ENCODE measurements around the gene RHOJ. TPM values are rescaled to one million over a fixed set of nuclear protein-coding genes. Genes with fewer than 3 reads are reported as not detected.

RHOJ gene
- total and polyA plus RNA-seq, 2 donors (not counting 1 experiment from before 2014, with no cell fraction given): not detected

DNA sequence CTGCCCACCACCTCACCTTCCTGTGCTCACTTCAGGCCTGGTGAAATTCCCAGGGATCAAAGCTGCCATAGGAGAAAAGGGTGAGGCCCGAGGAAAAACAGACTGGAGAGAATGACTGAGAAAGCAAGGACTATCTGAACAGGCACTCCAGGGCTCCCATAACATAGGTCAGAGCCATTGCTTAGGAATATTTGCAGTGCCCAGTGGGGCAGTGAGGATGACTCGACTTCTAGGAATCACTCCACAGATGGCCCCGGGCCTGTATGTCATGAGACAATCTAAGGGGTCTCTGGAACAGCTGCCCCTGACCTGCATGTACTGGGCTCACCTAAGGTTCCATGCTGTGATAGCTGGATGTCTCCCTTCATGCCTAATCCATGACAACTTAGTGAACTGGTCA, 62.9 kb downstream of the RHOJ start:
- no peaks in the 10 kb centered on the region for H3K79me2 ChIP-seq (ENCODE audit: control insufficient read depth, insufficient read depth, low read length)
- H3K4me3 ChIP-seq (ENCODE audit: control extremely low read depth in 1 of 5, extremely low read depth in 1 of 5, insufficient read depth in 1 of 5, low read depth in 2 of 5, low read length in 4 of 5): no peak overlapping the region
- Mint-ChIP-seq H3K4me3 (no peak overlapping the region), H3K27me3 (peaks cover 27% of the 10 kb centered on the region), H3K27ac (no peak overlapping the region), H3K4me1 (no peaks in the 10 kb centered on the region), H3K9me3 (ENCODE audit: insufficient read depth) (peaks cover 4% of the 10 kb centered on the region)
- no peak overlapping the region for H3K9ac ChIP-seq (ENCODE audit: low read length)
- H2AFZ ChIP-seq (ENCODE audit: insufficient read depth, low read depth, low read length, poor library complexity, severe bottlenecking): no peak overlapping the region
- TF ChIP-seq, protein P1, sequence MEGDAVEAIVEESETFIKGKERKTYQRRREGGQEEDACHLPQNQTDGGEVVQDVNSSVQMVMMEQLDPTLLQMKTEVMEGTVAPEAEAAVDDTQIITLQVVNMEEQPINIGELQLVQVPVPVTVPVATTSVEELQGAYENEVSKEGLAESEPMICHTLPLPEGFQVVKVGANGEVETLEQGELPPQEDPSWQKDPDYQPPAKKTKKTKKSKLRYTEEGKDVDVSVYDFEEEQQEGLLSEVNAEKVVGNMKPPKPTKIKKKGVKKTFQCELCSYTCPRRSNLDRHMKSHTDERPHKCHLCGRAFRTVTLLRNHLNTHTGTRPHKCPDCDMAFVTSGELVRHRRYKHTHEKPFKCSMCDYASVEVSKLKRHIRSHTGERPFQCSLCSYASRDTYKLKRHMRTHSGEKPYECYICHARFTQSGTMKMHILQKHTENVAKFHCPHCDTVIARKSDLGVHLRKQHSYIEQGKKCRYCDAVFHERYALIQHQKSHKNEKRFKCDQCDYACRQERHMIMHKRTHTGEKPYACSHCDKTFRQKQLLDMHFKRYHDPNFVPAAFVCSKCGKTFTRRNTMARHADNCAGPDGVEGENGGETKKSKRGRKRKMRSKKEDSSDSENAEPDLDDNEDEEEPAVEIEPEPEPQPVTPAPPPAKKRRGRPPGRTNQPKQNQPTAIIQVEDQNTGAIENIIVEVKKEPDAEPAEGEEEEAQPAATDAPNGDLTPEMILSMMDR (IDR thresholded peaks at IDR 0.05): no peak
- TF ChIP-seq EZH2 (IDR thresholded peaks at IDR 0.05; ENCODE audit: borderline replicate concordance, insufficient read depth, low read depth, low read length, poor library complexity, severe bottlenecking): no peak
- no peak for DNase-seq
- H3K9me3 ChIP-seq (ENCODE audit: control extremely low read depth in 1 of 3, control insufficient read depth in 2 of 3, insufficient read depth in 1 of 3, low read length in 2 of 3): no peaks in the 10 kb centered on the region
- no peak overlapping the region for H3K4me2 ChIP-seq (replicated peaks; ENCODE audit: low read depth, low read length, poor library complexity, severe bottlenecking)
- H3K4me1 ChIP-seq (ENCODE audit: control insufficient read depth in 2 of 2, insufficient read depth in 2 of 2, low read length in 2 of 2): no peaks in the 10 kb centered on the region
- H3K27me3 ChIP-seq (replicated peaks in 1 of 4; ENCODE audit: control extremely low read depth in 1 of 4, control insufficient read depth in 3 of 4, insufficient read depth in 4 of 4, low read length in 3 of 4): peaks cover 0 to 4% (median 2%) of the 10 kb centered on the region in 4 experiments
- H4K20me1 ChIP-seq (ENCODE audit: control insufficient read depth, insufficient read depth, low read length, poor library complexity, severe bottlenecking): no peaks in the 10 kb centered on the region
- H3K36me3 ChIP-seq (replicated peaks in 1 of 2; ENCODE audit: control extremely low read depth in 1 of 2, control insufficient read depth in 1 of 2, extremely low read depth in 1 of 2, insufficient read depth in 2 of 2, low read length in 1 of 2): no peaks in the 10 kb centered on the region
- ChIA-PET CTCF (no interaction called here), POLR2A (no interaction called here)
- 74% methylated on average over 3 of the region's 3 CpGs for WGBS (ENCODE audit: insufficient coverage)
- no peak for ATAC-seq (ENCODE audit: low read depth)
- intact Hi-C loops (cut with micrococcal nuclease): no loop called here
- no peak overlapping the region for H3K27ac ChIP-seq (ENCODE audit: low read length in 2 of 2)

- H3K9me3 Mint-ChIP-seq (ENCODE audit: insufficient read depth): peaks cover 4% of the 10 kb centered on the region
- Histone ChIP-seq H4K20me1 (ENCODE audit: control insufficient read depth, insufficient read depth, low read length, poor library complexity, severe bottlenecking) (no peaks in the 10 kb centered on the region), H3K27me3 (replicated peaks in 1 of 4; ENCODE audit: control extremely low read depth in 1 of 4, control insufficient read depth in 3 of 4, insufficient read depth in 4 of 4, low read length in 3 of 4) (peaks cover 0 to 4% (median 0%) of the 10 kb centered on the region in 4 experiments), H3K9ac (ENCODE audit: low read length) (no peak overlapping the region), H3K4me3 (ENCODE audit: control extremely low read depth in 1 of 5, extremely low read depth in 1 of 5, insufficient read depth in 1 of 5, low read depth in 2 of 5, low read length in 4 of 5) (no peak overlapping the region), H3K4me1 (ENCODE audit: control insufficient read depth in 2 of 2, insufficient read depth in 2 of 2, low read length in 2 of 2) (no peaks in the 10 kb centered on the region), H3K79me2 (ENCODE audit: control insufficient read depth, insufficient read depth, low read length) (no peaks in the 10 kb centered on the region), H3K4me2 (replicated peaks; ENCODE audit: low read depth, low read length, poor library complexity, severe bottlenecking) (no peak overlapping the region), H3K27ac (ENCODE audit: low read length in 2 of 2) (no peak overlapping the region), H3K9me3 (ENCODE audit: control extremely low read depth in 1 of 3, control insufficient read depth in 2 of 3, insufficient read depth in 1 of 3, low read length in 2 of 3) (no peaks in the 10 kb centered on the region), H2AFZ (ENCODE audit: insufficient read depth, low read depth, low read length, poor library complexity, severe bottlenecking) (no peak overlapping the region), H3K36me3 (replicated peaks in 1 of 2; ENCODE audit: control extremely low read depth in 1 of 2, control insufficient read depth in 1 of 2, extremely low read depth in 1 of 2, insufficient read depth in 2 of 2, low read length in 1 of 2) (no peaks in the 10 kb centered on the region)
- peaks cover 21% of the 10 kb centered on the region for H3K27me3 Mint-ChIP-seq
- no peak overlapping the region for H3K27ac Mint-ChIP-seq
- ChIA-PET POLR2A (no interaction called here), CTCF (no interaction called here)
- ATAC-seq (ENCODE audit: low read depth): no peak
- no peak overlapping the region for H3K4me3 Mint-ChIP-seq
- no peaks in the 10 kb centered on the region for H3K4me1 Mint-ChIP-seq
- TF ChIP-seq, protein P1 (IDR thresholded peaks at IDR 0.05): no peak
- no peak for TF ChIP-seq EZH2 (IDR thresholded peaks at IDR 0.05; ENCODE audit: borderline replicate concordance, insufficient read depth, low read depth, low read length, poor library complexity, severe bottlenecking)
- intact Hi-C loops (cut with micrococcal nuclease): no loop called here
- 75% methylated on average over 2 of the region's 5 CpGs for WGBS (ENCODE audit: insufficient coverage)
- DNase-seq: no peak
These were observed 64.5 kb downstream of the RHOJ start for GRCh38 chr14:63268771-63269170.
